GM12878 (cell line): Measurements from ENCODE around the gene TRRAP. TPM values are rescaled to one million over a fixed set of nuclear protein-coding genes. Genes with fewer than 3 reads are reported as not detected.

Experiments used
- ATAC-seq: fragments of 200-7000 bp; cut with Tn5 transposase; 3 replicates; pipeline ENCODE4 v1.9.1; 2020; ENCODE audit warnings: mild to moderate bottlenecking, moderate library complexity
- BruUV-seq: library from RNA; stranded (reverse); fragments of 400-500 nt; replicated peaks from 2 replicates; lab custom pipeline; 2021; lab: Mats Ljungman, UMichigan
- CTCF ChIA-PET: fragments of 300-600 bp; sonication (Branson Sonifier 250); formaldehyde crosslinking; extraction: SDS; loops from one replicate; lab custom pipeline; 2021; ENCODE audit warnings: inconsistent platforms; lab: Yijun Ruan, JAX
- POLR2A ChIA-PET: fragments of 350-600 bp; formaldehyde crosslinking; extraction: SDS; loops from one replicate; lab custom pipeline; 2021; ENCODE audit warnings: inconsistent platforms; lab: Charles Lee
- RAD21 ChIA-PET: fragments of 300-600 bp; sonication (Branson Sonifier 250); formaldehyde crosslinking; loops from one replicate; lab custom pipeline; 2023; ENCODE audit warnings: antibody characterized with exemption; ENCODE audit not compliant: unreplicated experiment; lab: Charles Lee
- SMC1A ChIA-PET: fragments of 300-600 bp; sonication (Branson Sonifier 250); formaldehyde crosslinking; loops from one replicate; lab custom pipeline; 2023; ENCODE audit not compliant: unreplicated experiment, uncharacterized antibody; lab: Charles Lee
- DNase-seq: peaks from one replicate; pipeline ENCODE4 v3.0.0-alpha.2; 2011; ENCODE audit warnings: low read depth, low spot score
- FAIRE-seq: peaks from 3 replicates; lab custom pipeline; 2011; peaks lifted over from hg19 to GRCh38; lab: Jason Lieb, UNC
- H2AFZ ChIP-seq: 2 replicates; pipeline ENCODE4 v1.6.0; 2011; ENCODE audit warnings: low read depth, low read length, control low read depth; ENCODE audit not compliant: control insufficient read depth
- H3K27ac ChIP-seq: 2 replicates; pipeline ENCODE4 v1.5.1; 2011; ENCODE audit warnings: control low read depth; ENCODE audit not compliant: control insufficient read depth, insufficient read depth
- H3K27me3 ChIP-seq, 2 experiments: replicated peaks in 1 of 2; 2 replicates each; pipeline versions ENCODE4 v1.6.0 to v1.6.1; 2011; ENCODE audit warnings: low read length in 1 of 2; ENCODE audit not compliant: control insufficient read depth in 2 of 2, insufficient read depth in 2 of 2
- H3K36me3 ChIP-seq, 2 experiments: 2 replicates each; pipeline ENCODE4 v1.5.1; 2011; ENCODE audit warnings: low read length in 1 of 2; ENCODE audit not compliant: control insufficient read depth in 2 of 2, insufficient read depth in 2 of 2
- H3K4me1 ChIP-seq: 2 replicates; pipeline ENCODE4 v1.6.1; 2011; ENCODE audit warnings: mild to moderate bottlenecking, low read length, moderate library complexity, mixed read lengths; ENCODE audit not compliant: control insufficient read depth, insufficient read depth
- H3K4me2 ChIP-seq: 2 replicates; pipeline ENCODE4 v1.6.0; 2011; ENCODE audit warnings: control low read depth; ENCODE audit not compliant: control insufficient read depth, insufficient read depth
- H3K4me3 ChIP-seq: fragments of 200-600 bp; sonication (generic); 2 replicates; pipeline ENCODE4 v1.5.1; 2016
- H3K79me2 ChIP-seq: 2 replicates; pipeline ENCODE4 v1.6.0; 2011; ENCODE audit warnings: low read length; ENCODE audit not compliant: control insufficient read depth, insufficient read depth
- H3K9ac ChIP-seq: 2 replicates; pipeline ENCODE4 v1.8.0; 2011; ENCODE audit warnings: low read length, control low read depth, mixed read lengths; ENCODE audit not compliant: control insufficient read depth, insufficient read depth
- H3K9me3 ChIP-seq: replicated peaks from 3 replicates; pipeline ENCODE4 v1.5.1; 2011; ENCODE audit warnings: mild to moderate bottlenecking, low read length; ENCODE audit not compliant: control insufficient read depth, insufficient read depth
- H4K20me1 ChIP-seq: 2 replicates; pipeline ENCODE4 v1.6.0; 2011; ENCODE audit not compliant: control insufficient read depth, insufficient read depth
- ATF2 ChIP-seq: IDR thresholded peaks from 2 replicates; pipeline ENCODE4 v1.6.1; 2012; ENCODE audit warnings: low read length, inconsistent platforms
- KLF5 ChIP-seq: fragments of 450-650 bp; IDR thresholded peaks from 2 replicates; pipeline ENCODE4 v1.6.1; 2014; ENCODE audit warnings: mild to moderate bottlenecking; ENCODE audit not compliant: partially characterized antibody
- MEF2A ChIP-seq: IDR thresholded peaks from 2 replicates; pipeline ENCODE4 v1.6.1; 2011; ENCODE audit warnings: low read depth, mild to moderate bottlenecking, low read length, moderate library complexity; ENCODE audit not compliant: insufficient read depth
- NR2F1 ChIP-seq: fragments of 450-650 bp; conservative IDR thresholded peaks from 2 replicates; pipeline ENCODE4 v1.6.1; 2017; ENCODE audit warnings: mild to moderate bottlenecking
- RB1 ChIP-seq: fragments of 450-650 bp; formaldehyde crosslinking; IDR thresholded peaks from 2 replicates; pipeline ENCODE4 v1.6.1; 2017; ENCODE audit warnings: mild to moderate bottlenecking, borderline replicate concordance
- RCOR1 ChIP-seq: conservative IDR thresholded peaks from 2 replicates; pipeline ENCODE4 v1.6.1; 2012; ENCODE audit warnings: low read depth, low read length, improper control_type of control experiment
- SIX5 ChIP-seq: IDR thresholded peaks from 2 replicates; pipeline ENCODE4 v1.6.1; 2011; ENCODE audit warnings: mild to moderate bottlenecking, low read depth, low read length, moderate library complexity; ENCODE audit not compliant: severe bottlenecking
- SREBF1 ChIP-seq: IDR thresholded peaks from 2 replicates; pipeline ENCODE4 v1.6.1; 2012; ENCODE audit warnings: mild to moderate bottlenecking, low read length
- SUZ12 ChIP-seq: fragments of 200-600 bp; sonication (generic); IDR thresholded peaks from one replicate; pipeline ENCODE4 v1.6.1; 2018; ENCODE audit warnings: antibody characterized with exemption, mild to moderate bottlenecking; ENCODE audit not compliant: unreplicated experiment
- TAF1 ChIP-seq: IDR thresholded peaks from 2 replicates; pipeline ENCODE4 v1.6.1; 2011; ENCODE audit warnings: mild to moderate bottlenecking, low read depth, low read length, borderline replicate concordance
- WGBS: methylation state at CpG from one replicate; pipeline ENCODE4 v1.1.6; 2016; ENCODE audit warnings: low lambda C conversion rate; ENCODE audit not compliant: insufficient replicate concordance, insufficient coverage; ENCODE audit errors: missing lambda C conversion rate; 5-methylcytosine and 5-hydroxymethylcytosine counted together
- in situ Hi-C: fragments of 300-500 bp; cut with MboI; formaldehyde crosslinking; loops from 9 replicates; pipeline ENCODE4 v1.14.3; 2018; ENCODE audit warnings: mixed read lengths
- intact Hi-C: fragments of 100-400 bp; cut with micrococcal nuclease; formaldehyde crosslinking; loops from one replicate; pipeline ENCODE4 v1.14.2; 2022; ENCODE audit not compliant: unreplicated experiment
- polyA plus RNA-seq, 11 experiments: library from polyadenylated mRNA; depleted of rRNA in 4 of 11; unstranded in 6 of 11; stranded (reverse) in 5 of 11; fragments of >200 nt; fragmentation: Nextera tagmentation in 4 of 11; fragmentation: Illumina TruSeq in 1 of 11; extraction: Ambion mirVana in 4 of 11; extraction: Trizol in 1 of 11; gene quantifications; 1 replicate in 1 of 11; 2 replicates in 10 of 11; pipeline versions ENCODE4 v1.2.1 to v1.2.3, GENCODE V29; 2011 to 2016; ENCODE audit warnings: inconsistent platforms in 2 of 11, missing spikeins in 2 of 11, low read depth in 1 of 11
- total RNA-seq, 4 experiments: library from RNA; depleted of rRNA in 3 of 4; stranded (reverse); fragments of >200 nt in 3 of 4; fragmentation: Illumina TruSeq in 1 of 4; extraction: Trizol in 1 of 4; gene quantifications; 2 replicates each; pipeline versions ENCODE4 v1.2.1 to v1.2.3, GENCODE V29; 2013 to 2021
- TF ChIP-seq, protein P1 (sequence below): fragments of 450-650 bp; IDR thresholded peaks from 2 replicates; pipeline ENCODE4 v1.6.1; 2016; ENCODE audit warnings: mild to moderate bottlenecking

TRRAP gene
- total and polyA plus RNA-seq, 10 of the 15 experiments (the other 5 are each of a cell fraction or from before 2014, with no cell fraction given): 1.1 to 39.3 (median 8.5) TPM

DNA sequence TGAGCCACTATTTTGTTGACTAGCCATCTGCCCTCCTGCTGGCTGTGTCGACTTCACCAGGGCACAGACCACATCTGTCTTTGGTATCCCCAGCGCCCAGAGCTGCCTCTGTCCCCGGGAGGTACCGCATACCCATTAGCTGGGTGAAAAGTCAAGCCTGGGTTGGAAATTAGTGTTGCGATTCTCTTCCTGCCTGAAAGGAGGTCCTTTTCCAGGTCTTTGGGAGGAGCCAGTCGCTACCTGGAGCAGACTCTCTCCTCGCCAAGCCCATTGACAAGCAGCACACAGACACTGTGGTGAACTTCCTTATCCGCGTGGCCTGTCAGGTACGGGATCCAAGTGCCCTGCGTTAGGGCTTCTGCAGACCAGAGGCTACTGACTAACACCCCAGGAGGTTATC lies 79.4 kb downstream of the TRRAP start:
- Histone ChIP-seq H3K27ac (no peak overlapping the region), H3K36me3 (peaks cover 42 to 52% of the 10 kb centered on the region in 2 experiments), H3K4me3 (no peak overlapping the region), H4K20me1 (no peaks in the 10 kb centered on the region), H3K27me3 (no peaks in the 10 kb centered on the region), H3K9me3 (no peaks in the 10 kb centered on the region), H2AFZ (no peak overlapping the region), H3K4me2 (no peak overlapping the region), H3K4me1 (no peaks in the 10 kb centered on the region), H3K79me2 (no peaks in the 10 kb centered on the region), H3K9ac (no peak overlapping the region)
- WGBS: 96% methylated on average over 11 of the region's 11 CpGs
- SMC1A ChIA-PET: no interaction called here
- TF ChIP-seq RB1: no peak
- TF ChIP-seq, protein P1, sequence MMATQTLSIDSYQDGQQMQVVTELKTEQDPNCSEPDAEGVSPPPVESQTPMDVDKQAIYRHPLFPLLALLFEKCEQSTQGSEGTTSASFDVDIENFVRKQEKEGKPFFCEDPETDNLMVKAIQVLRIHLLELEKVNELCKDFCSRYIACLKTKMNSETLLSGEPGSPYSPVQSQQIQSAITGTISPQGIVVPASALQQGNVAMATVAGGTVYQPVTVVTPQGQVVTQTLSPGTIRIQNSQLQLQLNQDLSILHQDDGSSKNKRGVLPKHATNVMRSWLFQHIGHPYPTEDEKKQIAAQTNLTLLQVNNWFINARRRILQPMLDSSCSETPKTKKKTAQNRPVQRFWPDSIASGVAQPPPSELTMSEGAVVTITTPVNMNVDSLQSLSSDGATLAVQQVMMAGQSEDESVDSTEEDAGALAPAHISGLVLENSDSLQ: no peak
- no TSS peak for BruUV-seq
- CTCF ChIA-PET: interaction anchor here (0.6 kb wide), 1 partner anchor 81 kb away, joined by 3 read pairs; no protein-coding TSS in a partner anchor
- POLR2A ChIA-PET: no interaction called here
- FAIRE-seq: no peak
- no peak for DNase-seq
- RAD21 ChIA-PET: no interaction called here
- in situ Hi-C loops (no loop called here), intact Hi-C loops (no loop called here)
- no peak for ATAC-seq

- in situ Hi-C loops (no loop called here), intact Hi-C loops (no loop called here)
- H4K20me1 ChIP-seq: no peaks in the 10 kb centered on the region
- POLR2A ChIA-PET: no interaction called here
- WGBS: 100% methylated on average over 9 of the region's 9 CpGs
- FAIRE-seq (no peak), DNase-seq (no peak), ATAC-seq (no peak)
- H3K27me3 ChIP-seq: no peaks in the 10 kb centered on the region
- no peak overlapping the region for H3K4me2 ChIP-seq
- no peak overlapping the region for H3K4me3 ChIP-seq
- no peaks in the 10 kb centered on the region for H3K9me3 ChIP-seq
- peaks cover 40 to 44% of the 10 kb centered on the region in 2 experiments for H3K36me3 ChIP-seq
- SMC1A ChIA-PET: no interaction called here
- H3K79me2 ChIP-seq: no peaks in the 10 kb centered on the region
- BruUV-seq: no TSS peak
- no peak for TF ChIP-seq TAF1
- no peak for TF ChIP-seq MEF2A
- no peak for TF ChIP-seq RCOR1
- TF ChIP-seq SUZ12: no peak
- no peak for TF ChIP-seq KLF5
- TF ChIP-seq NR2F1: no peak
- no peak for TF ChIP-seq SIX5
- no peak for TF ChIP-seq ATF2
- TF ChIP-seq SREBF1: no peak
- no peak overlapping the region for H2AFZ ChIP-seq
- H3K27ac ChIP-seq: no peak overlapping the region
- H3K4me1 ChIP-seq: no peaks in the 10 kb centered on the region
- CTCF ChIA-PET: no interaction called here
- RAD21 ChIA-PET: no interaction called here
- H3K9ac ChIP-seq: no peak overlapping the region
Measured at GRCh38 chr7:98958968-98959367, 80.6 kb downstream of the TRRAP start.
